A673 (cell line): ENCODE measurements around the gene MSI2. TPM values are rescaled to one million over a fixed set of nuclear protein-coding genes. Genes with fewer than 3 reads are reported as not detected.
A peak's percentile ranks its signal among the peaks of the same experiment; 100 is the strongest.

ENCODE experiments used
- BruUV-seq: library from RNA; stranded (reverse); fragments of 400-500 nt; replicated peaks from 2 replicates; lab custom pipeline; 2021; lab: Mats Ljungman, UMichigan
- CTCF ChIA-PET: fragments of 300-600 bp; sonication (Branson Sonifier 250); formaldehyde crosslinking; loops from one replicate; lab custom pipeline; 2022; ENCODE audit warnings: antibody characterized with exemption; lab: Charles Lee
- POLR2A ChIA-PET: fragments of 300-600 bp; sonication (Branson Sonifier 250); formaldehyde crosslinking; loops from one replicate; lab custom pipeline; 2022; ENCODE audit warnings: antibody characterized with exemption; ENCODE audit not compliant: low non-redundant PET; lab: Charles Lee
- DNase-seq: peaks from one replicate; pipeline ENCODE4 v3.0.0-alpha.2; 2015; ENCODE audit warnings: low spot score
- H3K27ac ChIP-seq: fragments of 200-600 bp; sonication (generic); 2 replicates; pipeline ENCODE4 v1.5.1; 2016; ENCODE audit warnings: mixed run types, low read depth, mild to moderate bottlenecking, mixed read lengths, antibody characterized with exemption, low read length; ENCODE audit not compliant: poor library complexity, severe bottlenecking
- H3K27me3 ChIP-seq: fragments of 200-600 bp; sonication (generic); replicated peaks from 2 replicates; pipeline ENCODE4 v1.6.1; 2017; ENCODE audit warnings: mixed run types, low read depth, mild to moderate bottlenecking, mixed read lengths, antibody characterized with exemption, low read length; ENCODE audit not compliant: insufficient read depth, poor library complexity
- H3K36me3 ChIP-seq: fragments of 200-600 bp; sonication (generic); 2 replicates; pipeline ENCODE4 v1.6.1; 2016; ENCODE audit warnings: mixed run types, mild to moderate bottlenecking, mixed read lengths, antibody characterized with exemption, low read length; ENCODE audit not compliant: insufficient read depth, poor library complexity, severe bottlenecking
- H3K4me1 ChIP-seq: fragments of 200-600 bp; sonication (generic); 2 replicates; pipeline ENCODE4 v1.6.1; 2017; ENCODE audit warnings: mixed run types, mild to moderate bottlenecking, mixed read lengths, antibody characterized with exemption, low read length; ENCODE audit not compliant: insufficient read depth, poor library complexity, severe bottlenecking
- H3K4me3 ChIP-seq: fragments of 200-600 bp; sonication (generic); 2 replicates; pipeline ENCODE4 v1.5.1; 2016; ENCODE audit warnings: low read depth, mixed run types, mild to moderate bottlenecking, mixed read lengths, low read length; ENCODE audit not compliant: poor library complexity, severe bottlenecking
- H3K9me3 ChIP-seq: fragments of 200-600 bp; sonication (generic); 2 replicates; pipeline ENCODE4 v1.6.1; 2016; ENCODE audit warnings: mixed run types, low read depth, mild to moderate bottlenecking, mixed read lengths, antibody characterized with exemption, low read length; ENCODE audit not compliant: poor library complexity, severe bottlenecking
- EZH2 ChIP-seq: fragments of 200-600 bp; sonication (generic); IDR thresholded peaks from 2 replicates; pipeline ENCODE4 v1.6.1; 2017; ENCODE audit warnings: borderline replicate concordance, low read depth, mild to moderate bottlenecking, mixed read lengths, antibody characterized with exemption, low read length; ENCODE audit not compliant: poor library complexity, severe bottlenecking
- intact Hi-C: fragments of 100-400 bp; cut with micrococcal nuclease; formaldehyde crosslinking; loops from one replicate; pipeline ENCODE4 v1.10.0; 2022; ENCODE audit not compliant: unreplicated experiment
- total RNA-seq: library from RNA; stranded (reverse); gene quantifications from 2 replicates; pipeline ENCODE4 v1.2.3, GENCODE V29; 2021
- TF ChIP-seq, protein P1 (sequence below): fragments of 300-800, 200-600 bp; sonication (generic); conservative IDR thresholded peaks from 2 replicates; pipeline ENCODE4 v1.5.1; 2017; ENCODE audit warnings: low read depth, mild to moderate bottlenecking, antibody characterized with exemption, low read length, moderate library complexity, mixed read lengths

Gene MSI2
- total RNA-seq, 1 experiment from 2014 or later, result 108 TPM

DNA sequence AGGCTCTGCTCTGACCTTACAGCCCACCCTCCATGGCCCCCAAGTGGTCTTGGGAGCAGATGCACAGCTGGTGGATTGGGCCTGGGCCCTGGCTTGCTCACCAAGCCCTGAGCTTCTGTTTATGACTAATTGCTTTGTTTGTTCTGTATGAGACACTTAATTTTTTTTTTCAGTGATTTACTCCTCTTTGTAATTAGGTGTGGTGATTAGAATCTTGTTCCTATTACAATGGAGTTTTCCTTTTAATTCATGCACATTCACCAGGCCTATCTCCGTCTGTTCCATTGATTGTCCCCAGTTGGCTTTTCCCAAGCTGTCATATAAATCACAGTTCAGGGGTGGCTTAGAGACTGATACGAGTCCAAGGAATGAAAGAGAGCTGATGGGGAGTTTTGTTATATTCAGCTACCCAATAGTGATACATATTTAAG, 246.5 kb downstream of the MSI2 start:
- no peak for TF ChIP-seq EZH2
- TF ChIP-seq, protein P1, sequence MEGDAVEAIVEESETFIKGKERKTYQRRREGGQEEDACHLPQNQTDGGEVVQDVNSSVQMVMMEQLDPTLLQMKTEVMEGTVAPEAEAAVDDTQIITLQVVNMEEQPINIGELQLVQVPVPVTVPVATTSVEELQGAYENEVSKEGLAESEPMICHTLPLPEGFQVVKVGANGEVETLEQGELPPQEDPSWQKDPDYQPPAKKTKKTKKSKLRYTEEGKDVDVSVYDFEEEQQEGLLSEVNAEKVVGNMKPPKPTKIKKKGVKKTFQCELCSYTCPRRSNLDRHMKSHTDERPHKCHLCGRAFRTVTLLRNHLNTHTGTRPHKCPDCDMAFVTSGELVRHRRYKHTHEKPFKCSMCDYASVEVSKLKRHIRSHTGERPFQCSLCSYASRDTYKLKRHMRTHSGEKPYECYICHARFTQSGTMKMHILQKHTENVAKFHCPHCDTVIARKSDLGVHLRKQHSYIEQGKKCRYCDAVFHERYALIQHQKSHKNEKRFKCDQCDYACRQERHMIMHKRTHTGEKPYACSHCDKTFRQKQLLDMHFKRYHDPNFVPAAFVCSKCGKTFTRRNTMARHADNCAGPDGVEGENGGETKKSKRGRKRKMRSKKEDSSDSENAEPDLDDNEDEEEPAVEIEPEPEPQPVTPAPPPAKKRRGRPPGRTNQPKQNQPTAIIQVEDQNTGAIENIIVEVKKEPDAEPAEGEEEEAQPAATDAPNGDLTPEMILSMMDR, result no peak
- no TSS peak for BruUV-seq
- H3K4me1 ChIP-seq, result peaks cover 30% of the 10 kb centered on the region
- H3K9me3 ChIP-seq, result no peaks in the 10 kb centered on the region
- ChIA-PET POLR2A (no interaction called here), CTCF (no interaction called here)
- DNase-seq, result no peak
- H3K27me3 ChIP-seq, result no peaks in the 10 kb centered on the region
- intact Hi-C loops, result no loop called here
- no peak overlapping the region for H3K27ac ChIP-seq
- no peak overlapping the region for H3K4me3 ChIP-seq
- H3K36me3 ChIP-seq, result no peaks in the 10 kb centered on the region

DNA sequence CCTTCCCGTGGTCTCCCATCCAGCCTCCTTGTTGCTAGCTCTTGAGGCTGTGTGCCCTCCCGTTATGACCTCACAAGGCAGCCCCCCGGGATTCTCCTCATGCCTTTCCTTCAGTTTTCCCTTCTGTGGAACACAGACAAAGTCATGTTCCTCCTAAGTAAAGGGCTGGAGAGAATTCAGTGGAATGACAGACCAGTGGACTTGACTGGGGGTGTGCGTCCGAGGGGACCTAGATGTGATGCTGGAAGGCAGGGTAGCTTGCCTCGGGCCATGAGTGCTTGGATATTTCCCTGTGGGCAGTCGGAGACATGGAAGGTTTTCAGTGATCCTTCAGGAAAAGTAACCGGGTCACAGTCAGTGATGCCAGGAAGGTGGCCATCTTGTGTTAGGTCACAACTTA, 247.9 kb downstream of the MSI2 start:
- H3K27ac ChIP-seq, result no peak overlapping the region
- ChIA-PET CTCF (no interaction called here), POLR2A (no interaction called here)
- no peak for DNase-seq
- H3K27me3 ChIP-seq, result no peaks in the 10 kb centered on the region
- H3K4me3 ChIP-seq, result no peak overlapping the region
- intact Hi-C loops, result no loop called here
- peaks cover 34% of the 10 kb centered on the region for H3K4me1 ChIP-seq
- no TSS peak for BruUV-seq
- no peaks in the 10 kb centered on the region for H3K36me3 ChIP-seq
- H3K9me3 ChIP-seq, result no peaks in the 10 kb centered on the region
- no peak for TF ChIP-seq EZH2

DNA sequence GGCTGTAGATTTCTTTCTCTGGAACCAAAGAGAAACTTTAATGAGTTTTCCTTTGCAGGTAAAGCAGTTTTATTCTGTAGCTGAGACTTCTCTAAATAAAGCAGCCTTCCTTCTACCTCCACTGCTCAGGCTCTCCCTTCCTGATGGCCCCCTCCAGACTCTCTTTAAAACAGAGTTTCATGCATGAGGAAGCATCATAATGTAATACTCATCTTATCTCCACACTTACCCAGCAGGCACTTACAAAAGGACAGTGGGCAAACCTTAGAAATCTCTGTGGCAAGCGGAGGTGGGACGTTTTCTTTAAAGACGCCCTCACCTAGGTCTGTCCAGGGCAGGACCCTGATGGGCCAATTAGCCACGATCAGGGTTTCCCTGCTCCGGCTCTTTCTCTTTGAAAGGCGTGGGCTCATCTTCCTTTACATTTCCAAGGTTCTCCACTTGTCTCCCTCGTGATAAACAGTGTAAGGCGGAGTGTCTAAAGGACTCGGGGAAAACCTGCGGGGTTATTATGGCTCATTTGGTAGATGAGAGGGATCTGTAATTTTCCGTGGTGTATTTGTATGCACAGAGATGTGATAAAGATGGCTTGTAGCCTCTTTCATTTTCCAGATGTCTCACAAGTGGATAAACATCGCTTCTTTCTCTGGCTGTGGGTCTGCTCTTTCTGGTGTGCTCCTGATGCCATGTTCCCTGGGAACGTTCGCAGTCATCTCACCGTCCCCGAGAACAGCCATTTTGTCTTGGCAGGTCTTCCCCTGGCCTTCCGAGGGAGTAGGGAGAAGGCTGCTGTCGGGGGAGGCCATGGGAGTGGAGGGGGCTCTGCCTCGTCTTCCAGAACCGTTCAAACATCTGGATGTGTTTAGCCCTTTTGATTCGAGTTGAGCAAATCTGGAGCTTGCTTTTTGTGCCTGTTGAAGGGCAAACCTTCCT, 249.8 kb downstream of the MSI2 start:
- ChIA-PET POLR2A (no interaction called here), CTCF (interaction anchor here (0.6 kb wide), 1 partner anchor 61 kb away, joined by 3 read pairs; no protein-coding TSS in a partner anchor)
- Histone ChIP-seq H3K36me3 (no peaks in the 10 kb centered on the region), H3K4me1 (peaks cover 34% of the 10 kb centered on the region), H3K9me3 (no peaks in the 10 kb centered on the region), H3K27ac (peak overlapping the region; percentile 65), H3K27me3 (no peaks in the 10 kb centered on the region), H3K4me3 (no peak overlapping the region)
- intact Hi-C loops, result no loop called here
- DNase-seq, result no peak
- BruUV-seq, result no TSS peak
- TF ChIP-seq, protein P1, result no peak
- TF ChIP-seq EZH2, result no peak
